HG03469 (cell line): Measurements from ENCODE around the gene DDB1.

Experiments
- ATAC-seq: cut with Tn5 transposase; IDR thresholded peaks from one replicate; pipeline ENCODE4 v1.9.1; 2021; ENCODE audit warnings: mild to moderate bottlenecking, moderate library complexity, moderate number of reproducible peaks; ENCODE audit not compliant: unreplicated experiment

DDB1 gene

GRCh38 chr11:61337706-61338470 is 5.0 kb upstream of the DDB1 start:
- no peak for ATAC-seq

DNA sequence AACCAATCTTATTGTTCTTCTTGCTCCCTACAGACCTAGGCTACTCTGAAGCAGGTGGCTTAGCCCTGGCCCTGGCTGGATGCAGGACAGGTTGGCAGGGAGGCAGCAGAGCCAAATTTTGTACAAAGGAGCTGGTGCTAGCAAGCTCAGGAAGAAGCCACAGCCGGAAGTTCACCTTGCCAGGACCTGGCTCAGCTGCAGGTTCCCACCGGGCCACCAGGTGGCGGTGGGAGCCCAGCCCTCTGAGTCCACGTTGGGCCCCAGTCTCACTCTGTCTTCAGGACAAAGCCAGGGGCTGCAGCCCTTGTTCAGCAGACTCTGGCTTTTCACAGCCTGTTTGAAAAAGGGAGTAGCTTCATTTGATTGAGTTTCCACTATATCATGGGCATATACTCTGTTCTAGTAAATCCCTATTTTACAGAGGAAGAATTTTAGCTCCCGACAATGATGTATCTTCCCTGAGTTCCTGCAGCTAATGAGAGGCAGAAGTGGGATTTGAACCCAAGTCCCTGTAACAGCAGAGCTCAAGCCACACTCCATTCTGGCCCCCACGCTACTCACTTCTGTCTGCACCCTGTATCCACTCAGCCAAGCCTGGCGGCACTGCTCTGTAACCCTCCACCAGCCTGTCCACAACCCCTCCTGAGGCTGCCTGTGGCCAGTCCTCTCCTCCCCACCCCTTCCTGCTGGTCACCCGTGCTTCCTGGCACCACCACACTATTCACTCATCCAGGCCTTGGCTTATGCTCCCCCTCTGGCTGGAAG is 3.4 kb upstream of the DDB1 start:
- peak; percentile 34 for ATAC-seq

GRCh38 chr11:61335355-61335710 is 2.4 kb upstream of the DDB1 start:
- ATAC-seq: no peak

- no peak for ATAC-seq
Measured at GRCh38 chr11:61334434-61335354, 1.8 kb upstream of the DDB1 start.

GRCh38 chr11:61333550-61334433 is 887 bp upstream of the DDB1 start:
- no peak for ATAC-seq

DNA sequence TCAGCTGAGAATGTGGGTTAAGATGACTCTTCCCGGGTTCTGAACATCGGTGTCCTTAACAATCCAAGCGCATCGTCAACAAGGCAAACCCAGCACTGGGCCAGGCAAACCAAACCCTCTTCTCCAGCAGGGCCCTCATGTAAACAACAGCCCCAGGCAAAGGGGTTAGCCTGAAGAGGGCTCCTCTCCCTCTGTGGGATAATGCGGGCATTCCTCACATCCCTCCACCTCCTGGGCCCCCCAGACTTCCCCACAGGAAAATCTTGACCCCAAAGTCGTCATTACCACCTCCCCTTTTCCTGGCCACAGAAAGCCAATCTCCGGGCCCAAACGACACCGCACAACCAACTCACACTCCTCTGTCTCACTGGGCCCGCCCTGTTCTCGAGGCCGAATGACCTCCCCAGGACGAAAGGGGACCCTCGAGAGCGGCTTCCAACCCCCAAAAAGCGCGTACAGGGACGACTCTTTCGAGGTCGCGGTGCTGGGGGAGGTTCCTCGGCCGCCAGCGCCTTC is 566 bp downstream of the DDB1 start:
- no peak for ATAC-seq

- ATAC-seq: no peak
Measured at GRCh38 chr11:61331651-61332050, 1.3 kb downstream of the DDB1 start.

DNA sequence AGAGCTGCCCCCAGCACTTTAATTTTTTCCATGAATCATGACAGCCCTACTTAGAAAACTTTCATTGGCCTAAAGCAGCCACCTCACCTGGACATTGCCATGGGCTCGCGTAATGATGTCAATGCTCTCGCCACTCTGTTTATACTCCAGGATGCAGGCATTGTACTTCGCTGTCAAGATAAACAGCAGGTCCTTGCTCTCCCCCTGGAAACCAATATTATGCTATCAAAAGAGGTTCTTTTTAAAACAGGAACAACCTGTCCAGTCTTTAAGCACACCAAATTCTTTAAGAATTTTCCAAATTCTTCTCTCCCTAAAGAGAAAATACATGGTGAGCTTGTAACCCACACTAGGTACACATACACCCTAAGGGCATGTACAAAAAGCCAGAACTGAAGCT is 3.0 kb downstream of the DDB1 start:
- no peak for ATAC-seq

- ATAC-seq: no peak
Measured at GRCh38 chr11:61328351-61328750, 4.6 kb downstream of the DDB1 start.

- no peak for ATAC-seq
Measured at GRCh38 chr11:61327669-61328071, 5.2 kb downstream of the DDB1 start.

DNA sequence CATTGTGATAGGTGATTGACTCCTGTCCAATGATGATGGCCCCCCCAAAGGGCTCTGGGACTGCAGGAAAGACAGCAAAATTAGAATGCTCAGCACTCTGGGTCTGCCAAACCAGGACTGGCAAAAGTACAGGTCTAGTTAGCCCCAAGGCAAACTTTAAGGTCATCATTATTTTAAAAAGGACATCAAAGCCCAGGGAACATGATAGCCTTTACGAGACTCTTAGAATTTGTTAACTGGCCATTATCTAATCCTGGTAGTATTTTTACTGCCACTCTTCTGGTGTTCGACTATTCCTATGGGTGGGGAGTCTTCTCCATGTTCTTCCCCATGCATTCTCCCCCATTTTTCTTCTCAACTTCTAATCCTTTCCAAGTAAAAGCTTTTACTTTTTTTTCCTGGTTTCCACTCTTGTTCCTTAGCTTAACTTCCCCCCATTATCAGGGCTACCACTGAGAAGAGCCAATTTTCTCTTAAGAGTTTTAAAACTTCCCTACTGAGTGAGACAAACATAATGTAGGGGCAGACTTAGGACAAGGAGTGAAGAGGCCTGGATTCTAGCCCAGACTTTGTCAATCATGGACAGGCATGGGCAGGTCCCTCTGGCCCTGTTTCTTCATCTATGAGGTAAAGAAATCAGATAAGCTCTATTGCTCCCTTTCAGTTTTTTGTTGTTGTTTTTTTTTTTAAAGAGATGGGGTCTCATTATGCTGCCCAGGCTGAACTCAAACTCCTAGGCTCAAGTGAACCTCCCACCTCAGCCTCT is 7.1 kb downstream of the DDB1 start:
- no peak for ATAC-seq

GRCh38 chr11:61315260-61315659 is 17.6 kb downstream of the DDB1 start:
- no peak for ATAC-seq

DNA sequence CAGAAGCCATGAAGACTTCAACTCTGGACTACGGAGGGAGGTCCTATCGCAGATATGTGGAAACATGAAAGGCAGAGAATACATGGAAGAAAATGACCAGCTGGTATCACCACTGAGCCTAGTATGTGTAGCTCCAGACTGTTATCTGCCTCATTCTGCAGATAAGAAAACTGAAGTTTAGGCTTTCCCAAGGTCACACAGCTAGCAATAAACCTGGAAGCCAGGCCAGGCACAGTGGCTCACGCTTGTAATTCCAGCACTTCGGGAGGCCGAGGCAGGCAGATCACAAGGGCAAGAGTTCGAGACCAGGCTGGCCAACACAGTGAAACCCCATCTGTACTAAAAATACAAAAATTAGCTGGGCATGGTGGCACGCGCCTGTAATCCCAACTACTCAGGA is 22.2 kb downstream of the DDB1 start:
- ATAC-seq: no peak

GRCh38 chr11:61309739-61310138 is 23.2 kb downstream of the DDB1 start:
- ATAC-seq: no peak

- ATAC-seq: no peak
Measured at GRCh38 chr11:61309141-61309540, 23.8 kb downstream of the DDB1 start.

DNA sequence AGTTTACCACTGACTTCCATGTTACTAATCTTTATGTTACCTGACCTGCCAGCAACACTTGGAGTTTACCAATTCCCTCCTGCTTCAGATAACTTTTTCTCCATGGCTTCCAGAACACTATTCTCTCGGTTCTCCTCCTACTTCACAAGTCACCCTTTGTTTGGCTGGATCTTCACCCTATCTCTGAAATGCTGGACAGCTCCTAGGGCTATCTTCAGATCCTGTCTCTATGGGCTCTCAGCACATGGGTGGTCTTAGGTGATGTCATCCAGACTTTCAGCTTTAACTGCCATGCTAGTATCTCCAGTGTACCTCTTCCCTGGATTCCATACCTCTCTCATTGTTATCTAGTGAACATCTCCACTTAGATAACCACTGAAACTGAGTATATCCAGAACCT is 25.6 kb downstream of the DDB1 start:
- ATAC-seq: no peak

DNA sequence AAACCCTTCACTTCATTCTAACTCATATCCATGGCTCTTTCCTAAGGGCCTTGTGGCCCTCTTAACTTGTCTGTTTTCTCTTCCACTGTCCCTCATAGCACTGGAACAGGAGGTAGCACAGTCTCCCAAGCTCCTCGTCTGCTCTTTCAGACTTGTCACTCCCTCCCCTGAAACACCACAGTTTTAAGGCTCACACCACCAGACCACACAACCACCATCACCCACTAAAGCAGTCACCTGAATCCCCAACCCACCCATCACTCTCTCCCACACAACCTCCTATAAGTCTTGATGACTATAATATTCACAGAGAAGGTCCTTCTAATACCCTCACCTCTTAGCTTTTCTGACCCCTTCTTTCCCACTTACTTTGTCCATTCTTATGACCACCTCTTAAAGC is 26.7 kb downstream of the DDB1 start:
- no peak for ATAC-seq

GRCh38 chr11:61305417-61305816 is 27.5 kb downstream of the DDB1 start:
- no peak for ATAC-seq

DNA sequence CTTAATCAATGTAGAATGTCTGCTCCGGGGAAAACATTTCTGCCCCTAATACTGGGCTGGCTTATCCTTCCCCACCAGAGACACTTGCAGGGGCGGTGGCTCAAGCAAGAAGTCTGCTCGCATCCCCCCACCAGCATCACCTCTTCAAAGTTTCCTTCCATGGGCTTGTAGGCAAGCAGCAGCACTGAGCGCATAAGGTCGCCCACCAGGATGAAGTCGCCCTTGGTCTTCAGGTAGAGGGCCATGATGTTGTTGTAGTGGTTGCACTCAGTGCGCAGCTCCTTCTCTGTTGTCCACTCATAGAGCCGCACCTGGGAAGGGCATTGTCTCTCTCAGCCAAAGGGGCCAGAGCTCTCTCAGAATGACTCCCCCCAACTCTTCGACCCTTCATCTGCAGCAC is 29.2 kb downstream of the DDB1 start:
- no peak for ATAC-seq
